ENCODE measurements around the gene FNBP1. TPM values are rescaled to one million over a fixed set of nuclear protein-coding genes. Genes with fewer than 3 reads are reported as not detected.

Gene FNBP1
- total and polyA plus RNA-seq, 10 of the 15 experiments (the other 5 are each of a cell fraction or from before 2014, with no cell fraction given) = 64.5 to 353 (median 179) TPM

DNA sequence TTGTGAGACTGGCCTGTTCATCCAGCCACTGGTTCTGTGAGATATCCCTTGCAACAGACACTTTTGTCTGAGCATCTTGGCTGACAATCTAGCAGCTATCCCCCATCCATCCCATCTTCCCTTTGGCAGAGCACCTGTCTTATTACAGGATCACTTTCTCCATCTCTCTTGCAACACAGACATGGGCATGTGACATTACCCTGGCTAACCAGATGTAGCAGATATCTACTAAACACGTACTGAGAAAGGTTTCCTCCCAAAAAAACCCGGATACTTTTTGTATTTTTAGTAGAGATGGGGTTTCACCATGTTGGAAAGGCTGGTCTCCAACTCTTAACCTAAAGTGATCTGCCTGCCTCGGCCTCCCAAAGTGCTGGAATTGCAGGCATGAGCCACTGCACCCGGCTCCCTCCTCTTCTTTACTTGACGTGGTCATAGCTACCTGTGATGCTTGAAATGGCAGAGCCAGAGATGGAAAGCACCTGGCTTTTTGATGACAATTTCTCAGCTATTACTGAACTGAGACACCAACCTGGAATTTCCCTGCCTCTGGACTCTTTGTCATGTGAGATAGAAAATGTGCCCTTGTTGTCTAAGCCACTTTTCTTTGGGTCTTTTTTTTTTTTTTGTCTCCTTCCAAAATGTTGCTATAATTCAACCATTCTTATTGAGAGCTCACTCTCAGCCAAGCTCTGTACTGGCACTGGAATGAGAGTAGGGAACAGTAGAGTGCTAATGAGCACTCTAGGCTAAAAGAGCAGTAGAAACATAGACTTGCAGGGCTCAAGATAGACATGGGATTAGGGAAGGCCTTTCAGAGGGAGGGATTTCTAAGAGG, 32.6 kb downstream of the FNBP1 start (continued):
- TF ChIP-seq, protein P1, sequence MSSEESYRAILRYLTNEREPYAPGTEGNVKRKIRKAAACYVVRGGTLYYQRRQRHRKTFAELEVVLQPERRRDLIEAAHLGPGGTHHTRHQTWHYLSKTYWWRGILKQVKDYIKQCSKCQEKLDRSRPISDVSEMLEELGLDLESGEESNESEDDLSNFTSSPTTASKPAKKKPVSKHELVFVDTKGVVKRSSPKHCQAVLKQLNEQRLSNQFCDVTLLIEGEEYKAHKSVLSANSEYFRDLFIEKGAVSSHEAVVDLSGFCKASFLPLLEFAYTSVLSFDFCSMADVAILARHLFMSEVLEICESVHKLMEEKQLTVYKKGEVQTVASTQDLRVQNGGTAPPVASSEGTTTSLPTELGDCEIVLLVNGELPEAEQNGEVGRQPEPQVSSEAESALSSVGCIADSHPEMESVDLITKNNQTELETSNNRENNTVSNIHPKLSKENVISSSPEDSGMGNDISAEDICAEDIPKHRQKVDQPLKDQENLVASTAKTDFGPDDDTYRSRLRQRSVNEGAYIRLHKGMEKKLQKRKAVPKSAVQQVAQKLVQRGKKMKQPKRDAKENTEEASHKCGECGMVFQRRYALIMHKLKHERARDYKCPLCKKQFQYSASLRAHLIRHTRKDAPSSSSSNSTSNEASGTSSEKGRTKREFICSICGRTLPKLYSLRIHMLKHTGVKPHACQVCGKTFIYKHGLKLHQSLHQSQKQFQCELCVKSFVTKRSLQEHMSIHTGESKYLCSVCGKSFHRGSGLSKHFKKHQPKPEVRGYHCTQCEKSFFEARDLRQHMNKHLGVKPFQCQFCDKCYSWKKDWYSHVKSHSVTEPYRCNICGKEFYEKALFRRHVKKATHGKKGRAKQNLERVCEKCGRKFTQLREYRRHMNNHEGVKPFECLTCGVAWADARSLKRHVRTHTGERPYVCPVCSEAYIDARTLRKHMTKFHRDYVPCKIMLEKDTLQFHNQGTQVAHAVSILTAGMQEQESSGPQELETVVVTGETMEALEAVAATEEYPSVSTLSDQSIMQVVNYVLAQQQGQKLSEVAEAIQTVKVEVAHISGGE (CRISPR knock-in tag; IDR thresholded peaks at IDR 0.05) = no peak
- TF ChIP-seq ZNF207 (IDR thresholded peaks at IDR 0.05; ENCODE audit: borderline replicate concordance) (peak; percentile 42; the same call in 1 of the 2 replicates), CBX5 (IDR thresholded peaks at IDR 0.05; ENCODE audit: low read depth) (no peak), TCF12 (IDR thresholded peaks at IDR 0.05; ENCODE audit: low read depth, low read length) (peak; percentile 85), FOXK2 (IDR thresholded peaks at IDR 0.05) (no peak), YBX1 (IDR thresholded peaks at IDR 0.05) (no peak), HCFC1 (IDR thresholded peaks at IDR 0.05; ENCODE audit: low read length) (no peak), HDGF (IDR thresholded peaks at IDR 0.05) (peak; percentile 33; the same call in 1 of the 2 replicates), SREBF2 (IDR thresholded peaks at IDR 0.05; ENCODE audit: low read length) (no peak), RAD21 (IDR thresholded peaks at IDR 0.05; ENCODE audit: insufficient read depth, low read depth, low read length) (no peak), WRNIP1 (IDR thresholded peaks at IDR 0.05; ENCODE audit: borderline replicate concordance, low read depth, low read length) (0 out of 2 replicates have a peak, but pooled peaks have one; percentile 74), CBFB (IDR thresholded peaks at IDR 0.05; ENCODE audit: low read depth) (no peak), FOXM1 (IDR thresholded peaks at IDR 0.05; ENCODE audit: low read depth, low read length) (peak; percentile 86; the same call in 1 of the 2 replicates)
- TF ChIP-seq, protein P2, sequence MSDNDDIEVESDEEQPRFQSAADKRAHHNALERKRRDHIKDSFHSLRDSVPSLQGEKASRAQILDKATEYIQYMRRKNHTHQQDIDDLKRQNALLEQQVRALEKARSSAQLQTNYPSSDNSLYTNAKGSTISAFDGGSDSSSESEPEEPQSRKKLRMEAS (IDR thresholded peaks at IDR 0.05; ENCODE audit: low read depth, low read length) = no peak
- TF ChIP-seq, protein P3, sequence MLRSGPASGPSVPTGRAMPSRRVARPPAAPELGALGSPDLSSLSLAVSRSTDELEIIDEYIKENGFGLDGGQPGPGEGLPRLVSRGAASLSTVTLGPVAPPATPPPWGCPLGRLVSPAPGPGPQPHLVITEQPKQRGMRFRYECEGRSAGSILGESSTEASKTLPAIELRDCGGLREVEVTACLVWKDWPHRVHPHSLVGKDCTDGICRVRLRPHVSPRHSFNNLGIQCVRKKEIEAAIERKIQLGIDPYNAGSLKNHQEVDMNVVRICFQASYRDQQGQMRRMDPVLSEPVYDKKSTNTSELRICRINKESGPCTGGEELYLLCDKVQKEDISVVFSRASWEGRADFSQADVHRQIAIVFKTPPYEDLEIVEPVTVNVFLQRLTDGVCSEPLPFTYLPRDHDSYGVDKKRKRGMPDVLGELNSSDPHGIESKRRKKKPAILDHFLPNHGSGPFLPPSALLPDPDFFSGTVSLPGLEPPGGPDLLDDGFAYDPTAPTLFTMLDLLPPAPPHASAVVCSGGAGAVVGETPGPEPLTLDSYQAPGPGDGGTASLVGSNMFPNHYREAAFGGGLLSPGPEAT (IDR thresholded peaks at IDR 0.05; ENCODE audit: low read depth) = peak; percentile 99
